Astrocyte (in vitro differentiated cells and primary cell): ENCODE data around the gene MGST1. TPM values are rescaled to one million over a fixed set of nuclear protein-coding genes. Genes with fewer than 3 reads are reported as not detected.

Source experiments
- DNase-seq: peaks from one replicate; pipeline ENCODE4 v3.0.0-alpha.2; 2010; ENCODE audit warnings: low read depth
- FAIRE-seq: peaks from 2 replicates; lab custom pipeline; 2011; peaks lifted over from hg19 to GRCh38; lab: Jason Lieb, UNC
- H2AFZ ChIP-seq: 2 replicates; pipeline ENCODE4 v1.6.0; 2012; ENCODE audit warnings: low read depth, low read length, inconsistent platforms
- H3K27ac ChIP-seq: 2 replicates; pipeline ENCODE4 v1.5.1; 2011; ENCODE audit warnings: low read depth, low read length, inconsistent platforms
- H3K27me3 ChIP-seq: 2 replicates; pipeline ENCODE4 v1.6.0; 2011; ENCODE audit warnings: low read length, inconsistent platforms; ENCODE audit not compliant: insufficient read depth
- H3K36me3 ChIP-seq: 2 replicates; pipeline ENCODE4 v1.5.1; 2011; ENCODE audit warnings: low read length, inconsistent platforms; ENCODE audit not compliant: insufficient read depth
- H3K4me1 ChIP-seq: 2 replicates; pipeline ENCODE4 v1.5.1; 2011; ENCODE audit warnings: low read length, inconsistent platforms; ENCODE audit not compliant: insufficient read depth
- H3K4me2 ChIP-seq: 2 replicates; pipeline ENCODE4 v1.6.0; 2012; ENCODE audit warnings: low read length, inconsistent platforms
- H3K4me3 ChIP-seq: 2 replicates; pipeline ENCODE4 v1.5.1; 2011; ENCODE audit warnings: low read depth, mild to moderate bottlenecking, low read length, inconsistent platforms; ENCODE audit not compliant: insufficient read depth
- H3K79me2 ChIP-seq: 2 replicates; pipeline ENCODE4 v1.6.0; 2012; ENCODE audit warnings: mild to moderate bottlenecking, low read length, inconsistent platforms; ENCODE audit not compliant: insufficient read depth
- H3K9ac ChIP-seq: 2 replicates; pipeline ENCODE4 v1.6.0; 2012; ENCODE audit warnings: mild to moderate bottlenecking, low read length, inconsistent platforms
- H3K9me3 ChIP-seq: 2 replicates; pipeline ENCODE4 v1.5.1; 2012; ENCODE audit warnings: low read depth, mild to moderate bottlenecking, low read length, inconsistent platforms; ENCODE audit not compliant: insufficient read depth
- H4K20me1 ChIP-seq: 2 replicates; pipeline ENCODE4 v1.6.0; 2012; ENCODE audit warnings: low read length, inconsistent platforms; ENCODE audit not compliant: insufficient read depth
- H3K27ac Mint-ChIP-seq: one replicate; pipeline ENCODE4 v1.8.0; 2021; ENCODE audit warnings: mild to moderate bottlenecking, mixed read lengths; ENCODE audit not compliant: unreplicated experiment
- H3K27me3 Mint-ChIP-seq: one replicate; pipeline ENCODE4 v1.8.0; 2021; ENCODE audit warnings: low read depth, mixed read lengths; ENCODE audit not compliant: unreplicated experiment
- H3K36me3 Mint-ChIP-seq: one replicate; pipeline ENCODE4 v1.8.0; 2021; ENCODE audit warnings: low read depth, mixed read lengths; ENCODE audit not compliant: unreplicated experiment
- H3K4me1 Mint-ChIP-seq: one replicate; pipeline ENCODE4 v1.8.0; 2021; ENCODE audit warnings: low read depth, mixed read lengths; ENCODE audit not compliant: unreplicated experiment
- H3K4me3 Mint-ChIP-seq: one replicate; pipeline ENCODE4 v1.8.0; 2021; ENCODE audit warnings: mild to moderate bottlenecking, moderate library complexity, mixed read lengths; ENCODE audit not compliant: unreplicated experiment
- H3K9me3 Mint-ChIP-seq: one replicate; pipeline ENCODE4 v1.8.0; 2021; ENCODE audit warnings: mild to moderate bottlenecking, mixed read lengths; ENCODE audit not compliant: unreplicated experiment
- CTCF ChIP-seq: IDR thresholded peaks from 2 replicates; pipeline ENCODE4 v1.5.1; 2011; ENCODE audit warnings: low read depth, mild to moderate bottlenecking, inconsistent platforms, low read length, moderate library complexity; ENCODE audit not compliant: insufficient read depth
- EZH2 ChIP-seq: IDR thresholded peaks from 2 replicates; pipeline ENCODE4 v1.6.1; 2012; ENCODE audit warnings: mild to moderate bottlenecking, low read length, inconsistent platforms; ENCODE audit not compliant: insufficient read depth
- total RNA-seq: library from RNA; stranded (reverse); gene quantifications from 2 replicates; pipeline ENCODE4 v1.2.1, GENCODE V29; 2021

Gene MGST1
- total RNA-seq, 1 donor from 2014 or later, result 104 TPM

- Mint-ChIP-seq H3K4me3 (no peak overlapping the region), H3K27me3 (no peaks in the 10 kb centered on the region), H3K27ac (peak overlapping the region; percentile 87), H3K9me3 (peaks cover 2% of the 10 kb centered on the region), H3K4me1 (peaks cover 16% of the 10 kb centered on the region), H3K36me3 (peaks cover 2% of the 10 kb centered on the region)
- FAIRE-seq (no peak), DNase-seq (peak; percentile 38)
- no peaks in the 10 kb centered on the region for H3K27me3 ChIP-seq
- no peak overlapping the region for H3K9ac ChIP-seq
- H3K4me3 ChIP-seq, result no peak overlapping the region
- no peak for TF ChIP-seq EZH2
- no peak for TF ChIP-seq CTCF
- H3K4me1 ChIP-seq, result no peaks in the 10 kb centered on the region
- no peaks in the 10 kb centered on the region for H4K20me1 ChIP-seq
- no peak overlapping the region for H2AFZ ChIP-seq
- no peak overlapping the region for H3K4me2 ChIP-seq
- no peaks in the 10 kb centered on the region for H3K79me2 ChIP-seq
- no peaks in the 10 kb centered on the region for H3K9me3 ChIP-seq
- H3K36me3 ChIP-seq, result no peaks in the 10 kb centered on the region
- H3K27ac ChIP-seq, result no peak overlapping the region
Measured at GRCh38 chr12:16300122-16300521, 47.3 kb upstream of the MGST1 start.

- no peak for FAIRE-seq
- Histone ChIP-seq H3K9me3 (no peaks in the 10 kb centered on the region), H3K27me3 (no peaks in the 10 kb centered on the region), H3K36me3 (no peaks in the 10 kb centered on the region), H3K27ac (no peak overlapping the region), H3K4me3 (no peak overlapping the region), H2AFZ (no peak overlapping the region), H3K79me2 (no peaks in the 10 kb centered on the region), H4K20me1 (no peaks in the 10 kb centered on the region), H3K4me2 (no peak overlapping the region), H3K9ac (no peak overlapping the region), H3K4me1 (no peaks in the 10 kb centered on the region)
- Mint-ChIP-seq H3K9me3 (peaks cover 2% of the 10 kb centered on the region), H3K4me3 (no peak overlapping the region), H3K27me3 (no peaks in the 10 kb centered on the region), H3K27ac (peak overlapping the region; percentile 48), H3K4me1 (peaks cover 16% of the 10 kb centered on the region), H3K36me3 (peaks cover 2% of the 10 kb centered on the region)
- no peak for DNase-seq
- TF ChIP-seq CTCF, result no peak
- TF ChIP-seq EZH2, result no peak
Measured at GRCh38 chr12:16300736-16301135, 46.7 kb upstream of the MGST1 start.

GRCh38 chr12:16303939-16304338, 43.5 kb upstream of the MGST1 start:
- FAIRE-seq, result no peak
- no peak overlapping the region for H2AFZ ChIP-seq
- no peaks in the 10 kb centered on the region for H3K9me3 ChIP-seq
- no peak for DNase-seq
- Mint-ChIP-seq H3K4me3 (no peak overlapping the region), H3K9me3 (peaks cover 3% of the 10 kb centered on the region), H3K27ac (no peak overlapping the region), H3K4me1 (peaks cover 13% of the 10 kb centered on the region), H3K36me3 (peaks cover 2% of the 10 kb centered on the region), H3K27me3 (no peaks in the 10 kb centered on the region)
- H3K27me3 ChIP-seq, result no peaks in the 10 kb centered on the region
- H3K4me1 ChIP-seq, result no peaks in the 10 kb centered on the region
- H3K9ac ChIP-seq, result no peak overlapping the region
- no peaks in the 10 kb centered on the region for H3K79me2 ChIP-seq
- no peak overlapping the region for H3K4me2 ChIP-seq
- no peaks in the 10 kb centered on the region for H4K20me1 ChIP-seq
- no peak overlapping the region for H3K4me3 ChIP-seq
- H3K27ac ChIP-seq, result no peak overlapping the region
- no peaks in the 10 kb centered on the region for H3K36me3 ChIP-seq
- TF ChIP-seq EZH2 (no peak), CTCF (no peak)
